Neural progenitor cell (in vitro differentiated cells): Measurements from ENCODE around the gene TMEM134.

Experiments
- EZH2 ChIP-seq: fragments of 200-600 bp; sonication (generic); IDR thresholded peaks from 2 replicates; pipeline ENCODE4 v1.6.1; 2017; ENCODE audit warnings: antibody characterized with exemption, mild to moderate bottlenecking, moderate library complexity
- TF ChIP-seq, protein P1 (sequence below): fragments of 200-600 bp; sonication (generic); IDR thresholded peaks from 2 replicates; pipeline ENCODE4 v1.5.1; 2017; ENCODE audit warnings: antibody characterized with exemption, mild to moderate bottlenecking

- TF ChIP-seq, protein P1, sequence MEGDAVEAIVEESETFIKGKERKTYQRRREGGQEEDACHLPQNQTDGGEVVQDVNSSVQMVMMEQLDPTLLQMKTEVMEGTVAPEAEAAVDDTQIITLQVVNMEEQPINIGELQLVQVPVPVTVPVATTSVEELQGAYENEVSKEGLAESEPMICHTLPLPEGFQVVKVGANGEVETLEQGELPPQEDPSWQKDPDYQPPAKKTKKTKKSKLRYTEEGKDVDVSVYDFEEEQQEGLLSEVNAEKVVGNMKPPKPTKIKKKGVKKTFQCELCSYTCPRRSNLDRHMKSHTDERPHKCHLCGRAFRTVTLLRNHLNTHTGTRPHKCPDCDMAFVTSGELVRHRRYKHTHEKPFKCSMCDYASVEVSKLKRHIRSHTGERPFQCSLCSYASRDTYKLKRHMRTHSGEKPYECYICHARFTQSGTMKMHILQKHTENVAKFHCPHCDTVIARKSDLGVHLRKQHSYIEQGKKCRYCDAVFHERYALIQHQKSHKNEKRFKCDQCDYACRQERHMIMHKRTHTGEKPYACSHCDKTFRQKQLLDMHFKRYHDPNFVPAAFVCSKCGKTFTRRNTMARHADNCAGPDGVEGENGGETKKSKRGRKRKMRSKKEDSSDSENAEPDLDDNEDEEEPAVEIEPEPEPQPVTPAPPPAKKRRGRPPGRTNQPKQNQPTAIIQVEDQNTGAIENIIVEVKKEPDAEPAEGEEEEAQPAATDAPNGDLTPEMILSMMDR: no peak
- no peak for TF ChIP-seq EZH2
Measured at GRCh38 chr11:67500484-67500821, 31.4 kb upstream of the TMEM134 start.
